GM12872 (cell line): ENCODE data around the gene WDR1.

Experiments
- TF ChIP-seq, protein P1 (sequence below): IDR thresholded peaks from 3 replicates; pipeline ENCODE4 v1.5.1; 2011; ENCODE audit warnings: low read depth, mild to moderate bottlenecking, low read length, moderate library complexity; ENCODE audit not compliant: insufficient read depth

WDR1 gene

DNA sequence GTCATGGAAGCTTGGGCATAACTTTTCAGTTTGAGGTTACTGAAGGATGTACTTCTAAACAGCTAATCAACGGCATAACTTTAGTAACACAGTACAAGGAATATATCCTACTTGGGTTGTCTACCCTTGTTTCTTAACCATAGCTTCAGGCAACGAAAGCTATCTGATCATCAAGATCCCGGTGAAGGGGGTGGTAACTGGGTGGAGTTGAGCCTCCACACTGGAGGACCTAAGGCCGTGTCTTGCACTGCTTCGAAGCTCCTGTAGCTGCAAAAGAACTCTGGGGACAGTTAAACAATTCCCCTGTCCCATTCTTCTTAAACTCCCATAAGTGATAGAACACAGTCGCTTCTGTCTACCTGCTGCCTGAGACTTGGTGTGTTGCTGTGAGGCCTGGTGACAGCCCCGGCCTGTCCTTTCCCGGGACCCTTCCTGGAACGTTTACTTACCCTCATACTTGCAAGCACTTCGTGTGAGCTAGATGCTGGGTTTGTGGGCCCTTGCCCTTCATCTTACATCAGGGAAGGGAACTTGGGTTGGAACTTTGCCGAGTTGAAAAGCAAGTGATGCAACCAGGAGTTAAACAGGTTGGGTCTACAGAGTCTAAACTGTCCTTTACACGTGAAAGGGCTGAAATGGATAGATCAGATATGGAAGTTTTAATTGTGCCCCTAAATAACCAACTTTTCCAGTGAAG is 5.8 kb upstream of the WDR1 start:
- TF ChIP-seq, protein P1, sequence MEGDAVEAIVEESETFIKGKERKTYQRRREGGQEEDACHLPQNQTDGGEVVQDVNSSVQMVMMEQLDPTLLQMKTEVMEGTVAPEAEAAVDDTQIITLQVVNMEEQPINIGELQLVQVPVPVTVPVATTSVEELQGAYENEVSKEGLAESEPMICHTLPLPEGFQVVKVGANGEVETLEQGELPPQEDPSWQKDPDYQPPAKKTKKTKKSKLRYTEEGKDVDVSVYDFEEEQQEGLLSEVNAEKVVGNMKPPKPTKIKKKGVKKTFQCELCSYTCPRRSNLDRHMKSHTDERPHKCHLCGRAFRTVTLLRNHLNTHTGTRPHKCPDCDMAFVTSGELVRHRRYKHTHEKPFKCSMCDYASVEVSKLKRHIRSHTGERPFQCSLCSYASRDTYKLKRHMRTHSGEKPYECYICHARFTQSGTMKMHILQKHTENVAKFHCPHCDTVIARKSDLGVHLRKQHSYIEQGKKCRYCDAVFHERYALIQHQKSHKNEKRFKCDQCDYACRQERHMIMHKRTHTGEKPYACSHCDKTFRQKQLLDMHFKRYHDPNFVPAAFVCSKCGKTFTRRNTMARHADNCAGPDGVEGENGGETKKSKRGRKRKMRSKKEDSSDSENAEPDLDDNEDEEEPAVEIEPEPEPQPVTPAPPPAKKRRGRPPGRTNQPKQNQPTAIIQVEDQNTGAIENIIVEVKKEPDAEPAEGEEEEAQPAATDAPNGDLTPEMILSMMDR = no peak

DNA sequence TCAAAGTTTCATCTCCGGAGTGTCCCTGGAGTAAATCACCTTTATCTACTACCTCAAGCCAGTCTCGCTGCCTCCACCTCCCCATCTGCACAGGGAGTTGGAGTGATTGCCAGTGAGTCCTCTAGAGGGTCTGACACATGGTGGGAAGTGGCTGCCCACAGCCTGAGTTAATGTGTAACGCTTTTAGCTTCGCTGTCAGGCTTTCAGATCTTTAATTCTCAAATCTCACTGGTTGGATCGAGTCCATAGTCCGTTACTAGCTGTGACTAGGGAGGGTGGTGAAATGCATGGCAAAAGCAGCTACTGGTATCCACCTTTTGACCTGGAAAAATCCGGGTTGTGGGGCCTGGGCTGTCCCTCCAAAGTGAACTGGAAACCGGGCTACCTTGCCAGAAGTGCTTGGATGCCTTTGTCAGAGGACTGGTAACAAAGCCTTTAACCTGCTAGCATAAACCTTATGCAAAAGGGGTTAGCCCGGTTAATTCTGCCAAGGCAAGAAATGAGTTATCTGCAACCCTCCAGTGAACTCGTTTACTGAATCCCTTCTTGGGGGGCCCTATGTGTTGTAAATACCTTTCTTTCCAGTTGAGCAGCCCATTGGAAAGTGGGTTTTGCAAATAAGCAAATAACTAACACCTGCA is 5.1 kb upstream of the WDR1 start:
- TF ChIP-seq, protein P1 = no peak

DNA sequence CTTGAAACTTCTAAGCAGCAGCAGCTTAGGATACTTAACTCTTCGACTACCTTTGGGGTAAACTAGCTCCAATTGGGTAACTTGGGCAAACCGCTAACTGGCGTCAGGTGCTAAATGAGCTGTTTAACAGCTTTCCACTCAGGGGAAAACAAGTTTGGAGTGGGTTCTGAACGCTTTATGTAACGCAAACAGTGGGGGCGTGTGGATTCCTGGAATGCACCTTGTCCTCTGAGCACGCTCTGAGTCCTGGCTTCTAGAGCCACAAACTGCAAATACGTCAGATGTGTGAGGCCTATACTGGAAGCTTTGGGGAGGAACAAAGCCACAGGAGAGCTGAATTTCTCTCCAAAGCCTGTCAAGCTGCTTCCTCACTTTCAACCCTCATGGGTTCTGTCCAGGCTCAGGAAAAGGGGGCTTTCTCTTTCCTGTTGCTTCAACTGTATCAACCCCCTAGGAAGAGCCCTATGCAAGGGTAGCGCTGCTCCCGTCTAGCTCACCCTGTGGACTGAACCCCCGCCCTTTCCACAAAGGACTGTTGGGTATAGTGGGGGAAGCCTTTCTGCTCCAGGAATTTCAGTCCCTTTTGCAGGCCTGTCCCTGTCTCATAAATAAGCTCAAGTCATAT is 4.5 kb upstream of the WDR1 start:
- TF ChIP-seq, protein P1 = no peak

DNA sequence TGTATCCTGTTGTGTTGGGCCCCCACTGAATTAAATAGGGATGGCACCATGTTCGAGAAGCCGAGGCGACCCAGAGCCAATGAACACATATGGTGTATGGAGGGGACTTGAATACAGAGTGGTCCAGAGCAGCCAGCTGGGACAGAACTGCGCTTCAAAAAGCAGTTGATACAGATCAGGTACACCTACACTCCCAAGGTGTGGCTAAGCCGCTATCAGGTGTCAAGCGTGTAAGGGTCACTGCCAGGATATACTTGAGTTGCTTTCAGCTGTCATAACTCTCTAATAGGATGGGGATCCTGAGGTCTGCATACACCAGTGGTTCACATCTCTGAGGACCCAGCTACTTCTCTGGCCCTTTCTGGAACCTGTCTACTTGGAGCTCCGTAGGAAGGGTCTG is 3.2 kb upstream of the WDR1 start:
- TF ChIP-seq, protein P1 = no peak

DNA sequence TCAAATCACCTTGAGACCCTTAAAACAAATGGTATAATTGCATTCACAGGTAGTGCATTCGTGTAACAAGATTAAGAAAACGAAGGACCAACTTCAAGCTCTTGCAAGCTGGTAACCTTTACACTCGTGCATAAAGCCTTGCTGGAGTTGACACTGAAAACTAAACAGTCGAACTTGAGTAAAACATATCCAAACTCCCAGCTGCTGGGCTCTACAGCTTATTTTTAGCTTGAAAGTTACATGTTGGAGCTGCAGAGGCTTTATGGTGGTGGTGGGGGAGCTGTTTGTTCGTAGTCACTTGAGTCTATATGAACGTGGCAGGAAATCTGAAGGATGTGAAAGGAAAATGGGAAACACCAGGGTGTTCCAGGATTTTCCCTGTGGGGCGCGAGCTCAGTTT is 2.7 kb upstream of the WDR1 start:
- TF ChIP-seq, protein P1 = no peak

DNA sequence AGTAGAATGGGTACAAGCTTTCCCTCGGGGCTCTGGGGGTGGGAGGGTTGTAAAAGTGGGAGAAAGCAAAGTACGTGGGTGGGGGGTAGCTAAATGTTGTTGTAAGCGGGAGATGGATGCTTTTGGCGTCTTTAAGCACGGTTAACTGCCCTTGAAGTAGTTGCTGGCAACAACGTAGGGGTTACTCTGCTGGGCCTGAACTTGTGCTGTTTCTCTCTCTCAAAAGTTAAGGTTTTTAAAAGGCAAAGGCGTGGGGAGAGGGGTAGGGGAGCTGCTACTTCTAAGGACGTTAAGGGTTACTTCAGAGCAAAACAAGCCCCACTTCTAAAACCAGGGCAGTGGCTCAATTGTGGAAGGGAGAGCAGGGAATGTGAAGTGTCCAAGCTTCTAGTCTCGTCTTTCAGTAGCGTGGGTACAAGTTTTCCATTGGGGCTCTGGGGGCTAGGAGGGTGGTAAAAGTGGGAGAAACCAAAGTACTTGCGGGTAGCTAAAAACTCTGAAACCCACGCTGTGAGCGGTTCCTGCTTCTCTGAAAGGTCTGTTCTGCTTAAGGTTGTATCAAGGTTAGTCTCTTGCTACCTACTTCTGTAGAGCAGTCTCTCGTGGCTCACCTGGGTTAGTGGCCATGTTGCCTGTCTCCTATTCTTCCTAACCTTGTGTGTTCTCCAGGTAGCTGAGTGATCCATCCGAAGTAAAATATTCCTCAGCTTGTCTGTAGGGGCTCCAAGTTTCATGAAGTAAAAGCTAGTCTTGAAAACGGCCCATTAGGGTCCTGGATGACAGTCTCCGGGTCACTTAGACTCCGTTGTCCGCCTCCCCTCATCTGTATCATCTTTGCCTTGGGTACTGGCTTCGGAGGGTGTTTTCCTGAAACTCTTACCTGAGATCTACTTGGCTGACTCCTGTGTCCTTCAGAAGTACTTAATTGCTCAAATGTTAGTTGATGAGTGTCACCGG is 1.7 kb upstream of the WDR1 start:
- TF ChIP-seq, protein P1 = no peak
